K562 (cell line): ENCODE measurements around the gene TRIM38. TPM values are rescaled to one million over a fixed set of nuclear protein-coding genes. Genes with fewer than 3 reads are reported as not detected.

ENCODE experiments used
- ATF1 ChIP-seq, 2 experiments: fragments of 450-650 bp in 1 of 2; IDR thresholded peaks; 2 replicates each; pipeline ENCODE4 v1.6.1; 2016; ENCODE audit warnings: missing compliant biosample characterization in 1 of 2, missing genetic modification characterization in 1 of 2
- CEBPG ChIP-seq, 3 experiments: fragments of 200-800 bp in 1 of 3; sonication (Bioruptor generic) in 1 of 3; sonication (generic) in 1 of 3; formaldehyde crosslinking in 1 of 3; IDR thresholded peaks in 2 of 3; conservative IDR thresholded peaks in 1 of 3; 2 replicates each; pipeline versions ENCODE4 v1.6.1 to v1.8.0; 2016 to 2022; ENCODE audit warnings: missing compliant biosample characterization in 2 of 3, missing genetic modification characterization in 2 of 3, mild to moderate bottlenecking in 1 of 3, missing genetic modification reagents in 1 of 3
- ETS2 ChIP-seq: IDR thresholded peaks from 2 replicates; pipeline ENCODE4 v1.6.1; 2016; ENCODE audit warnings: borderline replicate concordance, missing genetic modification characterization, mild to moderate bottlenecking, moderate library complexity, missing compliant biosample characterization; ENCODE audit not compliant: poor library complexity, severe bottlenecking
- RBFOX2 ChIP-seq: fragments of 200-400 bp; formaldehyde crosslinking; IDR thresholded peaks from 2 replicates; pipeline ENCODE4 v1.6.1; 2017; ENCODE audit warnings: low read depth, mild to moderate bottlenecking, low read length, moderate library complexity
- SNIP1 ChIP-seq: fragments of 450-650 bp; IDR thresholded peaks from 2 replicates; pipeline ENCODE4 v1.7.1; 2017; ENCODE audit warnings: low read depth, mild to moderate bottlenecking
- TEAD4 ChIP-seq, 2 experiments: sonication (generic) in 1 of 2; formaldehyde crosslinking in 1 of 2; IDR thresholded peaks; 2 replicates each; pipeline versions ENCODE4 v1.6.1 to v1.8.0; 2012 to 2022; ENCODE audit warnings: borderline replicate concordance in 1 of 2, inconsistent platforms in 1 of 2, low read length in 1 of 2, mild to moderate bottlenecking in 1 of 2, missing genetic modification reagents in 1 of 2
- polyA plus RNA-seq, 8 experiments: library from polyadenylated mRNA; depleted of rRNA in 4 of 8; stranded (reverse) in 5 of 8; unstranded in 3 of 8; fragments of >200 nt; fragmentation: Nextera tagmentation in 2 of 8; fragmentation: Illumina TruSeq in 1 of 8; extraction: Ambion mirVana in 2 of 8; extraction: Trizol in 1 of 8; gene quantifications; 2 replicates each; pipeline versions ENCODE4 v1.2.1 to v1.2.3, GENCODE V29; 2011 to 2014; ENCODE audit warnings: inconsistent platforms in 1 of 8, missing spikeins in 1 of 8
- total RNA-seq, 7 experiments: library from RNA; depleted of rRNA in 6 of 7; stranded (reverse); fragments of >200 nt in 6 of 7; fragmentation: Illumina TruSeq in 2 of 7; extraction: Trizol in 2 of 7; gene quantifications; 2 replicates each; pipeline versions ENCODE4 v1.2.1 to v1.2.3, GENCODE V29; 2011 to 2021; ENCODE audit warnings: low replicate concordance in 1 of 7
- TF ChIP-seq, protein P1 (sequence below): fragments of 250-450 bp; sonication (Bioruptor Pico); IDR thresholded peaks from 2 replicates; pipeline ENCODE4 v1.4.0; 2020; ENCODE audit warnings: mild to moderate bottlenecking, moderate library complexity, borderline replicate concordance
- TF ChIP-seq, protein P2 (sequence below): sonication (generic); formaldehyde crosslinking; IDR thresholded peaks from 2 replicates; pipeline ENCODE4 v1.8.1; 2023; ENCODE audit warnings: missing genetic modification reagents, mild to moderate bottlenecking, borderline replicate concordance
- TF ChIP-seq, protein P3 (sequence below): fragments of 450-650 bp; IDR thresholded peaks from 2 replicates; pipeline ENCODE4 v1.6.1; 2016
- TF ChIP-seq, protein P4 (sequence below): fragments of 250-450 bp; sonication (Bioruptor Pico); IDR thresholded peaks from 2 replicates; pipeline ENCODE4 v1.5.0; 2022; ENCODE audit warnings: mild to moderate bottlenecking

Gene TRIM38
- total and polyA plus RNA-seq, 9 of the 15 experiments (the other 6 are each of a cell fraction or from before 2014, with no cell fraction given), result 1.7 to 6.7 (median 6.3) TPM

DNA sequence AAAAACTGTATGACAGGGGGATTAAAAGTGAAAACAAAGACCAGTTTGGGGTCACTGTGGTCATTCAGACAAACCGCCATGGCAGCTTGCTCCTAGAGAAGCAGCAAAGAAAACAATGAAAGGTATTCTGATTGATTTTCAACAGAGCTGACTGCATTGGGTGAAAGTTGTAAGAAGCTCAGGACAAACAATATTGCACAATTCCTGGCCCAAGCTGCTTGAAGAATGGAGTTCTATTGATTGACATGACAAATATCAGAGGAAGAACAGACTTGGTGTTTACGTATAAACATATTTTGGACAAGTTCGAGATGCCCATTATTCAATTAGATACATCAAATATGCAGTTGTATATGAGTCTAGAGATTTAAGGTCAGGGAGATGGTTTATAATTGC is 62.0 kb downstream of the TRIM38 start (continued):
- TF ChIP-seq, protein P1, sequence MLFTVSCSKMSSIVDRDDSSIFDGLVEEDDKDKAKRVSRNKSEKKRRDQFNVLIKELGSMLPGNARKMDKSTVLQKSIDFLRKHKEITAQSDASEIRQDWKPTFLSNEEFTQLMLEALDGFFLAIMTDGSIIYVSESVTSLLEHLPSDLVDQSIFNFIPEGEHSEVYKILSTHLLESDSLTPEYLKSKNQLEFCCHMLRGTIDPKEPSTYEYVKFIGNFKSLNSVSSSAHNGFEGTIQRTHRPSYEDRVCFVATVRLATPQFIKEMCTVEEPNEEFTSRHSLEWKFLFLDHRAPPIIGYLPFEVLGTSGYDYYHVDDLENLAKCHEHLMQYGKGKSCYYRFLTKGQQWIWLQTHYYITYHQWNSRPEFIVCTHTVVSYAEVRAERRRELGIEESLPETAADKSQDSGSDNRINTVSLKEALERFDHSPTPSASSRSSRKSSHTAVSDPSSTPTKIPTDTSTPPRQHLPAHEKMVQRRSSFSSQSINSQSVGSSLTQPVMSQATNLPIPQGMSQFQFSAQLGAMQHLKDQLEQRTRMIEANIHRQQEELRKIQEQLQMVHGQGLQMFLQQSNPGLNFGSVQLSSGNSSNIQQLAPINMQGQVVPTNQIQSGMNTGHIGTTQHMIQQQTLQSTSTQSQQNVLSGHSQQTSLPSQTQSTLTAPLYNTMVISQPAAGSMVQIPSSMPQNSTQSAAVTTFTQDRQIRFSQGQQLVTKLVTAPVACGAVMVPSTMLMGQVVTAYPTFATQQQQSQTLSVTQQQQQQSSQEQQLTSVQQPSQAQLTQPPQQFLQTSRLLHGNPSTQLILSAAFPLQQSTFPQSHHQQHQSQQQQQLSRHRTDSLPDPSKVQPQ (CRISPR knock-in tag), result no peak
- TF ChIP-seq RBFOX2 (no peak), CEBPG (CRISPR knock-in tag; IDR thresholded peaks at IDR 0.05) (peak; percentile 60), CEBPG (tag; conservative IDR thresholded peaks at IDR 0.05 in 1 of 2, IDR thresholded peaks at IDR 0.05 in 1 of 2) (peak; percentile 76 to 87), ATF1 (CRISPR knock-in tag; IDR thresholded peaks at IDR 0.05) (no peak), ATF1 (tag; IDR thresholded peaks at IDR 0.05) (no peak), TEAD4 (IDR thresholded peaks at IDR 0.05; ENCODE audit: low read length) (no peak), TEAD4 (CRISPR knock-in tag; IDR thresholded peaks at IDR 0.05; ENCODE audit: borderline replicate concordance) (no peak), ETS2 (tag) (no peak), SNIP1 (no peak)
- TF ChIP-seq, protein P2, sequence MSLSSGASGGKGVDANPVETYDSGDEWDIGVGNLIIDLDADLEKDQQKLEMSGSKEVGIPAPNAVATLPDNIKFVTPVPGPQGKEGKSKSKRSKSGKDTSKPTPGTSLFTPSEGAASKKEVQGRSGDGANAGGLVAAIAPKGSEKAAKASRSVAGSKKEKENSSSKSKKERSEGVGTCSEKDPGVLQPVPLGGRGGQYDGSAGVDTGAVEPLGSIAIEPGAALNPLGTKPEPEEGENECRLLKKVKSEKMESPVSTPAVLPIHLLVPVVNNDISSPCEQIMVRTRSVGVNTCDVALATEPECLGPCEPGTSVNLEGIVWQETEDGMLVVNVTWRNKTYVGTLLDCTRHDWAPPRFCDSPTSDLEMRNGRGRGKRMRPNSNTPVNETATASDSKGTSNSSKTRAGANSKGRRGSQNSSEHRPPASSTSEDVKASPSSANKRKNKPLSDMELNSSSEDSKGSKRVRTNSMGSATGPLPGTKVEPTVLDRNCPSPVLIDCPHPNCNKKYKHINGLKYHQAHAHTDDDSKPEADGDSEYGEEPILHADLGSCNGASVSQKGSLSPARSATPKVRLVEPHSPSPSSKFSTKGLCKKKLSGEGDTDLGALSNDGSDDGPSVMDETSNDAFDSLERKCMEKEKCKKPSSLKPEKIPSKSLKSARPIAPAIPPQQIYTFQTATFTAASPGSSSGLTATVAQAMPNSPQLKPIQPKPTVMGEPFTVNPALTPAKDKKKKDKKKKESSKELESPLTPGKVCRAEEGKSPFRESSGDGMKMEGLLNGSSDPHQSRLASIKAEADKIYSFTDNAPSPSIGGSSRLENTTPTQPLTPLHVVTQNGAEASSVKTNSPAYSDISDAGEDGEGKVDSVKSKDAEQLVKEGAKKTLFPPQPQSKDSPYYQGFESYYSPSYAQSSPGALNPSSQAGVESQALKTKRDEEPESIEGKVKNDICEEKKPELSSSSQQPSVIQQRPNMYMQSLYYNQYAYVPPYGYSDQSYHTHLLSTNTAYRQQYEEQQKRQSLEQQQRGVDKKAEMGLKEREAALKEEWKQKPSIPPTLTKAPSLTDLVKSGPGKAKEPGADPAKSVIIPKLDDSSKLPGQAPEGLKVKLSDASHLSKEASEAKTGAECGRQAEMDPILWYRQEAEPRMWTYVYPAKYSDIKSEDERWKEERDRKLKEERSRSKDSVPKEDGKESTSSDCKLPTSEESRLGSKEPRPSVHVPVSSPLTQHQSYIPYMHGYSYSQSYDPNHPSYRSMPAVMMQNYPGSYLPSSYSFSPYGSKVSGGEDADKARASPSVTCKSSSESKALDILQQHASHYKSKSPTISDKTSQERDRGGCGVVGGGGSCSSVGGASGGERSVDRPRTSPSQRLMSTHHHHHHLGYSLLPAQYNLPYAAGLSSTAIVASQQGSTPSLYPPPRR (CRISPR knock-in tag), result no peak
- TF ChIP-seq, protein P3, sequence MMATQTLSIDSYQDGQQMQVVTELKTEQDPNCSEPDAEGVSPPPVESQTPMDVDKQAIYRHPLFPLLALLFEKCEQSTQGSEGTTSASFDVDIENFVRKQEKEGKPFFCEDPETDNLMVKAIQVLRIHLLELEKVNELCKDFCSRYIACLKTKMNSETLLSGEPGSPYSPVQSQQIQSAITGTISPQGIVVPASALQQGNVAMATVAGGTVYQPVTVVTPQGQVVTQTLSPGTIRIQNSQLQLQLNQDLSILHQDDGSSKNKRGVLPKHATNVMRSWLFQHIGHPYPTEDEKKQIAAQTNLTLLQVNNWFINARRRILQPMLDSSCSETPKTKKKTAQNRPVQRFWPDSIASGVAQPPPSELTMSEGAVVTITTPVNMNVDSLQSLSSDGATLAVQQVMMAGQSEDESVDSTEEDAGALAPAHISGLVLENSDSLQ, result peak; percentile 68
- TF ChIP-seq, protein P4, sequence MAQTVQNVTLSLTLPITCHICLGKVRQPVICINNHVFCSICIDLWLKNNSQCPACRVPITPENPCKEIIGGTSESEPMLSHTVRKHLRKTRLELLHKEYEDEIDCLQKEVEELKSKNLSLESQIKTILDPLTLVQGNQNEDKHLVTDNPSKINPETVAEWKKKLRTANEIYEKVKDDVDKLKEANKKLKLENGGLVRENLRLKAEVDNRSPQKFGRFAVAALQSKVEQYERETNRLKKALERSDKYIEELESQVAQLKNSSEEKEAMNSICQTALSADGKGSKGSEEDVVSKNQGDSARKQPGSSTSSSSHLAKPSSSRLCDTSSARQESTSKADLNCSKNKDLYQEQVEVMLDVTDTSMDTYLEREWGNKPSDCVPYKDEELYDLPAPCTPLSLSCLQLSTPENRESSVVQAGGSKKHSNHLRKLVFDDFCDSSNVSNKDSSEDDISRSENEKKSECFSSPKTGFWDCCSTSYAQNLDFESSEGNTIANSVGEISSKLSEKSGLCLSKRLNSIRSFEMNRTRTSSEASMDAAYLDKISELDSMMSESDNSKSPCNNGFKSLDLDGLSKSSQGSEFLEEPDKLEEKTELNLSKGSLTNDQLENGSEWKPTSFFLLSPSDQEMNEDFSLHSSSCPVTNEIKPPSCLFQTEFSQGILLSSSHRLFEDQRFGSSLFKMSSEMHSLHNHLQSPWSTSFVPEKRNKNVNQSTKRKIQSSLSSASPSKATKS, result no peak
- TF ChIP-seq, all 486 proteins: peak for 5
